C4-2B (cell line): Measurements from ENCODE around the gene MYO15A.

Source experiments
- H3K27ac ChIP-seq: fragments of 450-650 bp; 2 replicates; pipeline ENCODE4 v1.5.1; 2017
- CTCF ChIP-seq: fragments of 450-650 bp; conservative IDR thresholded peaks from 2 replicates; pipeline ENCODE4 v1.5.1; 2017; ENCODE audit warnings: mild to moderate bottlenecking
- ZFX ChIP-seq: fragments of 450-650 bp; IDR thresholded peaks from 2 replicates; pipeline ENCODE4 v1.6.1; 2017

MYO15A gene

GRCh38 chr17:18115517-18115916 is 7.0 kb downstream of the MYO15A start:
- TF ChIP-seq CTCF (no peak), ZFX (no peak)
- no peak overlapping the region for H3K27ac ChIP-seq

GRCh38 chr17:18116078-18116477 is 7.5 kb downstream of the MYO15A start:
- no peak for TF ChIP-seq ZFX
- TF ChIP-seq CTCF: no peak
- no peak overlapping the region for H3K27ac ChIP-seq

- H3K27ac ChIP-seq: no peak overlapping the region
- no peak for TF ChIP-seq CTCF
- no peak for TF ChIP-seq ZFX
Observed at GRCh38 chr17:18117533-18117932, 9.0 kb downstream of the MYO15A start.

- H3K27ac ChIP-seq: no peak overlapping the region
- TF ChIP-seq CTCF: no peak
- no peak for TF ChIP-seq ZFX
Observed at GRCh38 chr17:18117982-18118975, 9.7 kb downstream of the MYO15A start.

- TF ChIP-seq CTCF (no peak), ZFX (no peak)
- no peak overlapping the region for H3K27ac ChIP-seq
Observed at GRCh38 chr17:18119166-18119745, 10.7 kb downstream of the MYO15A start.

GRCh38 chr17:18119938-18120337 is 11.4 kb downstream of the MYO15A start:
- no peak overlapping the region for H3K27ac ChIP-seq
- TF ChIP-seq ZFX (no peak), CTCF (no peak)

GRCh38 chr17:18120461-18121017 is 12.0 kb downstream of the MYO15A start:
- no peak overlapping the region for H3K27ac ChIP-seq
- TF ChIP-seq CTCF (no peak), ZFX (no peak)
